Mesothelial cell of epicardium (in vitro differentiated cells): ENCODE data around the gene KLRK1. TPM values are rescaled to one million over a fixed set of nuclear protein-coding genes. Genes with fewer than 3 reads are reported as not detected.

ENCODE experiments used
- DNase-seq, 2 experiments: peaks; one replicate each; pipeline ENCODE4 v3.0.0; 2021; ENCODE audit warnings: low spot score in 2 of 2; ENCODE audit not compliant: unreplicated experiment in 2 of 2
- H3K27ac Mint-ChIP-seq: 2 replicates; pipeline ENCODE4 v1.8.0; 2021; ENCODE audit warnings: mixed read lengths
- H3K27me3 Mint-ChIP-seq: 2 replicates; pipeline ENCODE4 v1.8.0; 2021; ENCODE audit warnings: low read depth, mixed read lengths
- H3K36me3 Mint-ChIP-seq: 2 replicates; pipeline ENCODE4 v1.8.0; 2021; ENCODE audit warnings: mixed read lengths
- H3K4me1 Mint-ChIP-seq: 2 replicates; pipeline ENCODE4 v1.8.0; 2021; ENCODE audit warnings: mixed read lengths
- H3K4me3 Mint-ChIP-seq: 2 replicates; pipeline ENCODE4 v1.8.0; 2021; ENCODE audit warnings: mild to moderate bottlenecking, moderate library complexity, mixed read lengths
- H3K9me3 Mint-ChIP-seq: 2 replicates; pipeline ENCODE4 v1.8.0; 2021; ENCODE audit warnings: mixed read lengths
- CTCF ChIP-seq: fragments of 200-600 bp; sonication (generic); IDR thresholded peaks from one replicate; pipeline ENCODE4 v1.5.0; 2021; ENCODE audit warnings: antibody characterized with exemption; ENCODE audit not compliant: unreplicated experiment
- total RNA-seq: library from RNA; stranded (reverse); gene quantifications from 3 replicates; pipeline ENCODE4 v1.2.1, GENCODE V29; 2021

The KLRK1 gene
- total RNA-seq, 1 donor from 2014 or later: not detected

GRCh38 chr12:10408842-10409241 lies 19.0 kb upstream of the KLRK1 start:
- DNase-seq: no peak
- Mint-ChIP-seq H3K4me1 (peaks cover 5% of the 10 kb centered on the region), H3K27me3 (no peaks in the 10 kb centered on the region), H3K36me3 (no peaks in the 10 kb centered on the region), H3K27ac (no peak overlapping the region), H3K9me3 (peaks cover 4% of the 10 kb centered on the region), H3K4me3 (no peak overlapping the region)
- TF ChIP-seq CTCF: no peak

GRCh38 chr12:10406725-10407124 lies 16.9 kb upstream of the KLRK1 start:
- no peak overlapping the region for H3K4me3 Mint-ChIP-seq
- H3K27ac Mint-ChIP-seq: no peak overlapping the region
- TF ChIP-seq CTCF: no peak
- no peaks in the 10 kb centered on the region for H3K36me3 Mint-ChIP-seq
- DNase-seq: no peak
- peaks cover 5% of the 10 kb centered on the region for H3K4me1 Mint-ChIP-seq
- no peaks in the 10 kb centered on the region for H3K27me3 Mint-ChIP-seq
- H3K9me3 Mint-ChIP-seq: peaks cover 4% of the 10 kb centered on the region

GRCh38 chr12:10405294-10405693 lies 15.5 kb upstream of the KLRK1 start:
- no peaks in the 10 kb centered on the region for H3K36me3 Mint-ChIP-seq
- TF ChIP-seq CTCF: no peak
- H3K9me3 Mint-ChIP-seq: peaks cover 5% of the 10 kb centered on the region
- H3K4me3 Mint-ChIP-seq: no peak overlapping the region
- DNase-seq: no peak
- H3K27ac Mint-ChIP-seq: no peak overlapping the region
- no peaks in the 10 kb centered on the region for H3K27me3 Mint-ChIP-seq
- H3K4me1 Mint-ChIP-seq: no peaks in the 10 kb centered on the region

GRCh38 chr12:10404798-10405197 lies 15.0 kb upstream of the KLRK1 start:
- no peaks in the 10 kb centered on the region for H3K36me3 Mint-ChIP-seq
- no peak for TF ChIP-seq CTCF
- no peak overlapping the region for H3K4me3 Mint-ChIP-seq
- no peak for DNase-seq
- H3K27ac Mint-ChIP-seq: no peak overlapping the region
- no peaks in the 10 kb centered on the region for H3K4me1 Mint-ChIP-seq
- peaks cover 8% of the 10 kb centered on the region for H3K9me3 Mint-ChIP-seq
- H3K27me3 Mint-ChIP-seq: no peaks in the 10 kb centered on the region

DNA sequence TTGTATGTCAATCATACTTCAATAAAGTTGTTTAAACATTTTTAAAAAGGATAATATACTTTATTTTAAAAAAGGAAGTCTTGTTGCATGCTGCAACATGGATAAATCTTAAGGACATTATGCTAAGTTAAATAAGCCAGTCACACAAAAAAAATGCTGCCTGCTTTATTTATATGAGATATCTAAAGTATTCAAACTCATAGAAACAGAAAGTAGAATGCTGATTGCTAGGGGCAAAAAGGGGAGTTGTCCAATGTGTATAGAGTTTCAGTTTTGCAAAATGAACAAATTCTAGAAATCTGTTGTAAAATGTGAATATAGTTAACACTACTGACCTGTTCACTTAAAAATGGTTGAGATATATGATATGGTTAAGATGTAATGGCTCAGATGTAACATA lies 11.0 kb upstream of the KLRK1 start:
- H3K27me3 Mint-ChIP-seq: no peaks in the 10 kb centered on the region
- no peak overlapping the region for H3K4me3 Mint-ChIP-seq
- DNase-seq: no peak
- no peak overlapping the region for H3K27ac Mint-ChIP-seq
- H3K9me3 Mint-ChIP-seq: peaks cover 8% of the 10 kb centered on the region
- peaks cover 4% of the 10 kb centered on the region for H3K36me3 Mint-ChIP-seq
- H3K4me1 Mint-ChIP-seq: peaks cover under 1% of the 10 kb centered on the region
- TF ChIP-seq CTCF: no peak

DNA sequence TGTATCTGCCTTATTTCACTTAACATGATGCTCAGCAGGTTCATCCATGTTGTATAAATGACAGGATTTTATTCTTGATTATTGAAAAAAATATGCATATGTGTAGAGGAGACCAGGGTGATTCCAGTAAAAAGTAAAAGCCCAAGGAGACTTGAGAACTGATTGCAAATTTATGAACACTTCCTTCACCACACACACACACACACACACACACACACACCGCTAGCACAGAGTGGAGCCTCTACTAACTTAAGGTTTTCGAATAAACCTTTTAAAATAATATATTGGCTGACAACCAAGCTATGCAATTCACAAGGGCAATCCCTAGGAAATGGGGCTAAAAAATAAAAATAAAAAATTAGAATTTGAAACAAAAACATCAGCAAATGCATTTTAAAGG lies 8.3 kb upstream of the KLRK1 start:
- TF ChIP-seq CTCF: no peak
- H3K9me3 Mint-ChIP-seq: peaks cover 5% of the 10 kb centered on the region
- peaks cover 4% of the 10 kb centered on the region for H3K36me3 Mint-ChIP-seq
- no peak for DNase-seq
- H3K4me3 Mint-ChIP-seq: no peak overlapping the region
- H3K27ac Mint-ChIP-seq: no peak overlapping the region
- H3K4me1 Mint-ChIP-seq: peaks cover 19% of the 10 kb centered on the region
- no peaks in the 10 kb centered on the region for H3K27me3 Mint-ChIP-seq
